ENCODE measurements around the gene PLXDC1. TPM values are rescaled to one million over a fixed set of nuclear protein-coding genes. Genes with fewer than 3 reads are reported as not detected.

The PLXDC1 gene
- total and polyA plus RNA-seq, 2 of the 13 experiments (the other 11 are each of a cell fraction or from before 2014, with no cell fraction given): not detected

GRCh38 chr17:39197380-39198185 lies 46.1 kb upstream of the PLXDC1 start, which contains the start of gene CACNB1 (continued):
- no peak for TF ChIP-seq CBX2 (IDR thresholded peaks at IDR 0.05; ENCODE audit: low read depth, low read length)
- TF ChIP-seq CBX2 (CRISPR knock-in tag; IDR thresholded peaks at IDR 0.05; ENCODE audit: low read depth): no peak
- no peak for TF ChIP-seq NAIF1 (CRISPR knock-in tag; IDR thresholded peaks at IDR 0.05; ENCODE audit: borderline replicate concordance)
- TF ChIP-seq ZNF503 (CRISPR knock-in tag; IDR thresholded peaks at IDR 0.05): no peak
- no peak for TF ChIP-seq SNAPC5 (CRISPR knock-in tag; IDR thresholded peaks at IDR 0.05; ENCODE audit: borderline replicate concordance)
- no peak for TF ChIP-seq ZNF3 (CRISPR knock-in tag; IDR thresholded peaks at IDR 0.05)
- TF ChIP-seq ZNF83 (CRISPR knock-in tag; IDR thresholded peaks at IDR 0.05; ENCODE audit: borderline replicate concordance): no peak
- TF ChIP-seq ZNF619 (CRISPR knock-in tag; IDR thresholded peaks at IDR 0.05): no peak
- TF ChIP-seq TMF1 (CRISPR knock-in tag; IDR thresholded peaks at IDR 0.05; ENCODE audit: low read depth): no peak
- peak; percentile 31 for TF ChIP-seq ZFP91 (CRISPR knock-in tag; IDR thresholded peaks at IDR 0.05; ENCODE audit: borderline replicate concordance)
- no peak for TF ChIP-seq ATF1 (CRISPR knock-in tag; IDR thresholded peaks at IDR 0.05)
- no peak for TF ChIP-seq MTA1 (CRISPR knock-in tag; IDR thresholded peaks at IDR 0.05; ENCODE audit: borderline replicate concordance)
- TF ChIP-seq TEAD3 (CRISPR knock-in tag; optimal IDR thresholded peaks at IDR 0.05; ENCODE audit: borderline replicate concordance): peak; percentile 7
- TF ChIP-seq IKZF5 (CRISPR knock-in tag; IDR thresholded peaks at IDR 0.05): 0 out of 2 replicates have a peak, but pooled peaks have one; percentile 16
- 0 out of 2 replicates have a peak, but pooled peaks have one; percentile 20 for TF ChIP-seq ZNF772 (CRISPR knock-in tag; IDR thresholded peaks at IDR 0.05)
- TF ChIP-seq GABPB1 (CRISPR knock-in tag; IDR thresholded peaks at IDR 0.05): peak; percentile 71; the same call in 1 of the 2 replicates
- TF ChIP-seq ZNF296 (CRISPR knock-in tag; conservative IDR thresholded peaks at IDR 0.05): no peak
- TF ChIP-seq ELK4 (CRISPR knock-in tag; IDR thresholded peaks at IDR 0.05; ENCODE audit: borderline replicate concordance): no peak
- TF ChIP-seq HIC2 (CRISPR knock-in tag; IDR thresholded peaks at IDR 0.05; ENCODE audit: low read depth): no peak
- no peak for TF ChIP-seq CEBPG (CRISPR knock-in tag; IDR thresholded peaks at IDR 0.05)
- TF ChIP-seq REL (CRISPR knock-in tag; conservative IDR thresholded peaks at IDR 0.05): 0 out of 2 replicates have a peak, but pooled peaks have one; percentile 47
- TF ChIP-seq ZNF614 (CRISPR knock-in tag; IDR thresholded peaks at IDR 0.05; ENCODE audit: borderline replicate concordance): no peak
